Gastrocnemius medialis (tissue), 4 donors: Measurements from ENCODE around the gene CACNA2D3. TPM values are rescaled to one million over a fixed set of nuclear protein-coding genes. Genes with fewer than 3 reads are reported as not detected.
A peak's percentile ranks its signal among the peaks of the same experiment; 100 is the strongest.

ENCODE experiments used
- ATAC-seq, 2 donors: fragments of 150-250 bp; one replicate each; pipeline ENCODE4 v1.9.1; 2016
- DNase-seq, 2 donors: peaks; one replicate each; pipeline ENCODE4 v3.0.0-alpha.2; 2019
- H3K27ac ChIP-seq, 4 donors: fragments of 200-600 bp; sonication (generic); 1 replicate in 1 of 4; 2 replicates in 3 of 4; pipeline ENCODE4 v1.5.1; 2016 to 2018; ENCODE audit warnings: mild to moderate bottlenecking in 2 of 4, moderate library complexity in 1 of 4
- H3K27me3 ChIP-seq, 3 donors: fragments of 200-600 bp; sonication (generic) in 2 of 3; 1 replicate in 1 of 3; 2 replicates in 2 of 3; pipeline versions ENCODE4 v1.5.1 to v1.6.0; 2016 to 2019; ENCODE audit warnings: mild to moderate bottlenecking in 1 of 3, moderate library complexity in 1 of 3
- H3K36me3 ChIP-seq, 2 donors: fragments of 200-600 bp; sonication (generic) in 1 of 2; one replicate each; pipeline ENCODE4 v1.5.1; 2017 to 2018
- H3K4me1 ChIP-seq, 2 donors: fragments of 200-600 bp; sonication (generic) in 1 of 2; one replicate each; pipeline ENCODE4 v1.5.1; 2016 to 2017; ENCODE audit warnings: mild to moderate bottlenecking in 2 of 2
- H3K4me3 ChIP-seq, 4 donors: fragments of 200-600 bp; sonication (generic) in 3 of 4; 1 replicate in 1 of 4; 2 replicates in 3 of 4; pipeline ENCODE4 v1.5.1; 2016 to 2019; ENCODE audit warnings: mild to moderate bottlenecking in 2 of 4
- H3K9me3 ChIP-seq, 3 donors: fragments of 200-600 bp; sonication (generic) in 2 of 3; 1 replicate in 1 of 3; 2 replicates in 2 of 3; pipeline ENCODE4 v1.5.1; 2016 to 2019
- CTCF ChIP-seq, 5 experiments: fragments of 450-650 bp in 3 of 5; fragments of 200-600 bp in 2 of 5; sonication (generic) in 2 of 5; IDR thresholded peaks in 4 of 5; conservative IDR thresholded peaks in 1 of 5; 1 replicate in 4 of 5; 2 replicates in 1 of 5; pipeline ENCODE4 v1.5.1; 2016 to 2019; ENCODE audit warnings: antibody characterized with exemption in 5 of 5, mild to moderate bottlenecking in 3 of 5, moderate library complexity in 3 of 5
- POLR2A ChIP-seq, 2 donors: fragments of 450-650 bp; IDR thresholded peaks; one replicate each; pipeline ENCODE4 v1.6.1; 2017; ENCODE audit warnings: antibody characterized with exemption in 2 of 2, mild to moderate bottlenecking in 2 of 2, moderate library complexity in 2 of 2
- in situ Hi-C, 4 donors: fragments of 200-750 bp; cut with MboI; loops; one replicate each; pipeline versions ENCODE4 v1.15.0 to v1.8.0; 2017; ENCODE audit warnings: low sequenced_read_pairs in 4 of 4
- intact Hi-C: fragments of 100-400 bp; cut with DNase I; formaldehyde crosslinking; loops from one replicate; pipeline ENCODE4 v1.15.1; 2023; ENCODE audit warnings: low total_unique reads
- total RNA-seq, 4 donors: library from RNA; depleted of rRNA; stranded (reverse); fragments of >200 nt; gene quantifications; one replicate each; pipeline versions ENCODE4 v1.1.0 to v1.2.3, GENCODE V29; 2016

The CACNA2D3 gene
- total RNA-seq, 4 donors from 2014 or later: 4.7 to 14.4 (median 7.1) TPM

GRCh38 chr3:54188176-54188791 lies 65.9 kb downstream of the CACNA2D3 start:
- Histone ChIP-seq H3K36me3 (no peaks in the 10 kb centered on the region), H3K27me3 (no peaks in the 10 kb centered on the region), H3K9me3 (no peaks in the 10 kb centered on the region), H3K27ac (no peak overlapping the region), H3K4me1 (no peaks in the 10 kb centered on the region), H3K4me3 (no peak overlapping the region)
- in situ Hi-C loops: no loop called here
- no peak for TF ChIP-seq POLR2A (IDR thresholded peaks at IDR 0.05)
- TF ChIP-seq CTCF (IDR thresholded peaks at IDR 0.05 in 4 of 5, conservative IDR thresholded peaks at IDR 0.05 in 1 of 5): no peak
- ATAC-seq (no peak), DNase-seq (peak in 1 of 2 donors; percentile 16)
- intact Hi-C loops: no loop called here

- DNase-seq: no peak
- H3K27me3 ChIP-seq: no peaks in the 10 kb centered on the region
- H3K9me3 ChIP-seq: no peaks in the 10 kb centered on the region
- ATAC-seq: no peak
- no peaks in the 10 kb centered on the region for H3K36me3 ChIP-seq
- intact Hi-C loops: no loop called here
- no peaks in the 10 kb centered on the region for H3K4me1 ChIP-seq
- no peak overlapping the region for H3K27ac ChIP-seq
- TF ChIP-seq CTCF (IDR thresholded peaks at IDR 0.05 in 4 of 5, conservative IDR thresholded peaks at IDR 0.05 in 1 of 5) (no peak), POLR2A (IDR thresholded peaks at IDR 0.05) (no peak)
- H3K4me3 ChIP-seq: no peak overlapping the region
- in situ Hi-C loops: no loop called here
Measured at GRCh38 chr3:54191220-54191619, 68.9 kb downstream of the CACNA2D3 start.

GRCh38 chr3:54192026-54192425 lies 69.7 kb downstream of the CACNA2D3 start:
- ATAC-seq: no peak
- H3K27me3 ChIP-seq: no peaks in the 10 kb centered on the region
- H3K4me3 ChIP-seq: no peak overlapping the region
- intact Hi-C loops (no loop called here), in situ Hi-C loops (no loop called here)
- no peak overlapping the region for H3K27ac ChIP-seq
- H3K36me3 ChIP-seq: no peaks in the 10 kb centered on the region
- DNase-seq: no peak
- no peak for TF ChIP-seq POLR2A (IDR thresholded peaks at IDR 0.05)
- TF ChIP-seq CTCF (IDR thresholded peaks at IDR 0.05 in 4 of 5, conservative IDR thresholded peaks at IDR 0.05 in 1 of 5): no peak
- no peaks in the 10 kb centered on the region for H3K4me1 ChIP-seq
- H3K9me3 ChIP-seq: no peaks in the 10 kb centered on the region

- intact Hi-C loops: no loop called here
- TF ChIP-seq CTCF (IDR thresholded peaks at IDR 0.05 in 4 of 5, conservative IDR thresholded peaks at IDR 0.05 in 1 of 5): no peak
- TF ChIP-seq POLR2A (IDR thresholded peaks at IDR 0.05): no peak
- in situ Hi-C loops: no loop called here
- no peak overlapping the region for H3K4me3 ChIP-seq
- no peak overlapping the region for H3K27ac ChIP-seq
- H3K27me3 ChIP-seq: no peaks in the 10 kb centered on the region
- H3K36me3 ChIP-seq: no peaks in the 10 kb centered on the region
- H3K4me1 ChIP-seq: no peaks in the 10 kb centered on the region
- DNase-seq (no peak), ATAC-seq (no peak)
- no peaks in the 10 kb centered on the region for H3K9me3 ChIP-seq
Measured at GRCh38 chr3:54193093-54193492, 70.7 kb downstream of the CACNA2D3 start.
